GM12878 (cell line): ENCODE measurements around the gene ABCD3. TPM values are rescaled to one million over a fixed set of nuclear protein-coding genes. Genes with fewer than 3 reads are reported as not detected.

Experiments used
- ATAC-seq: fragments of 200-7000 bp; cut with Tn5 transposase; 3 replicates; pipeline ENCODE4 v1.9.1; 2020; ENCODE audit warnings: mild to moderate bottlenecking, moderate library complexity
- BruUV-seq: library from RNA; stranded (reverse); fragments of 400-500 nt; replicated peaks from 2 replicates; lab custom pipeline; 2021; lab: Mats Ljungman, UMichigan
- CTCF ChIA-PET: fragments of 300-600 bp; sonication (Branson Sonifier 250); formaldehyde crosslinking; extraction: SDS; loops from one replicate; lab custom pipeline; 2021; ENCODE audit warnings: inconsistent platforms; lab: Yijun Ruan, JAX
- POLR2A ChIA-PET: fragments of 350-600 bp; formaldehyde crosslinking; extraction: SDS; loops from one replicate; lab custom pipeline; 2021; ENCODE audit warnings: inconsistent platforms; lab: Charles Lee
- RAD21 ChIA-PET: fragments of 300-600 bp; sonication (Branson Sonifier 250); formaldehyde crosslinking; loops from one replicate; lab custom pipeline; 2023; ENCODE audit warnings: antibody characterized with exemption; ENCODE audit not compliant: unreplicated experiment; lab: Charles Lee
- SMC1A ChIA-PET: fragments of 300-600 bp; sonication (Branson Sonifier 250); formaldehyde crosslinking; loops from one replicate; lab custom pipeline; 2023; ENCODE audit not compliant: unreplicated experiment, uncharacterized antibody; lab: Charles Lee
- DNase-seq: peaks from one replicate; pipeline ENCODE4 v3.0.0-alpha.2; 2011; ENCODE audit warnings: low read depth, low spot score
- FAIRE-seq: peaks from 3 replicates; lab custom pipeline; 2011; peaks lifted over from hg19 to GRCh38; lab: Jason Lieb, UNC
- H2AFZ ChIP-seq: 2 replicates; pipeline ENCODE4 v1.6.0; 2011; ENCODE audit warnings: low read depth, low read length, control low read depth; ENCODE audit not compliant: control insufficient read depth
- H3K27ac ChIP-seq: 2 replicates; pipeline ENCODE4 v1.5.1; 2011; ENCODE audit warnings: control low read depth; ENCODE audit not compliant: control insufficient read depth, insufficient read depth
- H3K27me3 ChIP-seq, 2 experiments: replicated peaks in 1 of 2; 2 replicates each; pipeline versions ENCODE4 v1.6.0 to v1.6.1; 2011; ENCODE audit warnings: low read length in 1 of 2; ENCODE audit not compliant: control insufficient read depth in 2 of 2, insufficient read depth in 2 of 2
- H3K36me3 ChIP-seq, 2 experiments: 2 replicates each; pipeline ENCODE4 v1.5.1; 2011; ENCODE audit warnings: low read length in 1 of 2; ENCODE audit not compliant: control insufficient read depth in 2 of 2, insufficient read depth in 2 of 2
- H3K4me1 ChIP-seq: 2 replicates; pipeline ENCODE4 v1.6.1; 2011; ENCODE audit warnings: mild to moderate bottlenecking, low read length, moderate library complexity, mixed read lengths; ENCODE audit not compliant: control insufficient read depth, insufficient read depth
- H3K4me2 ChIP-seq: 2 replicates; pipeline ENCODE4 v1.6.0; 2011; ENCODE audit warnings: control low read depth; ENCODE audit not compliant: control insufficient read depth, insufficient read depth
- H3K4me3 ChIP-seq: fragments of 200-600 bp; sonication (generic); 2 replicates; pipeline ENCODE4 v1.5.1; 2016
- H3K79me2 ChIP-seq: 2 replicates; pipeline ENCODE4 v1.6.0; 2011; ENCODE audit warnings: low read length; ENCODE audit not compliant: control insufficient read depth, insufficient read depth
- H3K9ac ChIP-seq: 2 replicates; pipeline ENCODE4 v1.8.0; 2011; ENCODE audit warnings: low read length, control low read depth, mixed read lengths; ENCODE audit not compliant: control insufficient read depth, insufficient read depth
- H3K9me3 ChIP-seq: replicated peaks from 3 replicates; pipeline ENCODE4 v1.5.1; 2011; ENCODE audit warnings: mild to moderate bottlenecking, low read length; ENCODE audit not compliant: control insufficient read depth, insufficient read depth
- H4K20me1 ChIP-seq: 2 replicates; pipeline ENCODE4 v1.6.0; 2011; ENCODE audit not compliant: control insufficient read depth, insufficient read depth
- BMI1 ChIP-seq: fragments of 450-650 bp; IDR thresholded peaks from 2 replicates; pipeline ENCODE4 v1.6.1; 2016; ENCODE audit warnings: mild to moderate bottlenecking, moderate library complexity, borderline replicate concordance
- HSF1 ChIP-seq: fragments of 150-350 bp; IDR thresholded peaks from 2 replicates; pipeline ENCODE4 v1.6.1; 2014; ENCODE audit warnings: mild to moderate bottlenecking, low read depth, low read length
- NFYA ChIP-seq: IDR thresholded peaks from 2 replicates; pipeline ENCODE4 v1.6.1; 2011; ENCODE audit warnings: low read depth, mild to moderate bottlenecking, low read length, improper control_type of control experiment, borderline replicate concordance
- PAX5 ChIP-seq: IDR thresholded peaks from 2 replicates; pipeline ENCODE4 v1.6.1; 2011; ENCODE audit warnings: low read depth, low read length, borderline replicate concordance
- PAX8 ChIP-seq: fragments of 450-650 bp; IDR thresholded peaks from 2 replicates; pipeline ENCODE4 v1.6.1; 2017; ENCODE audit warnings: mild to moderate bottlenecking, moderate library complexity
- WGBS: methylation state at CpG from one replicate; pipeline ENCODE4 v1.1.6; 2016; ENCODE audit warnings: low lambda C conversion rate; ENCODE audit not compliant: insufficient replicate concordance, insufficient coverage; ENCODE audit errors: missing lambda C conversion rate; 5-methylcytosine and 5-hydroxymethylcytosine counted together
- in situ Hi-C: fragments of 300-500 bp; cut with MboI; formaldehyde crosslinking; loops from 9 replicates; pipeline ENCODE4 v1.14.3; 2018; ENCODE audit warnings: mixed read lengths
- intact Hi-C: fragments of 100-400 bp; cut with micrococcal nuclease; formaldehyde crosslinking; loops from one replicate; pipeline ENCODE4 v1.14.2; 2022; ENCODE audit not compliant: unreplicated experiment
- polyA plus RNA-seq, 11 experiments: library from polyadenylated mRNA; depleted of rRNA in 4 of 11; unstranded in 6 of 11; stranded (reverse) in 5 of 11; fragments of >200 nt; fragmentation: Nextera tagmentation in 4 of 11; fragmentation: Illumina TruSeq in 1 of 11; extraction: Ambion mirVana in 4 of 11; extraction: Trizol in 1 of 11; gene quantifications; 1 replicate in 1 of 11; 2 replicates in 10 of 11; pipeline versions ENCODE4 v1.2.1 to v1.2.3, GENCODE V29; 2011 to 2016; ENCODE audit warnings: inconsistent platforms in 2 of 11, missing spikeins in 2 of 11, low read depth in 1 of 11
- total RNA-seq, 4 experiments: library from RNA; depleted of rRNA in 3 of 4; stranded (reverse); fragments of >200 nt in 3 of 4; fragmentation: Illumina TruSeq in 1 of 4; extraction: Trizol in 1 of 4; gene quantifications; 2 replicates each; pipeline versions ENCODE4 v1.2.1 to v1.2.3, GENCODE V29; 2013 to 2021

Gene ABCD3
- total and polyA plus RNA-seq, 10 of the 15 experiments (the other 5 are each of a cell fraction or from before 2014, with no cell fraction given) = 15.1 to 40.2 (median 24.1) TPM

- H4K20me1 ChIP-seq = no peaks in the 10 kb centered on the region
- H3K9me3 ChIP-seq = no peaks in the 10 kb centered on the region
- H3K9ac ChIP-seq = no peak overlapping the region
- TF ChIP-seq BMI1 (no peak), NFYA (no peak), HSF1 (no peak), PAX8 (no peak), PAX5 (no peak)
- 43% methylated on average over 2 of the region's 2 CpGs for WGBS
- no peak overlapping the region for H3K27ac ChIP-seq
- H3K79me2 ChIP-seq = no peaks in the 10 kb centered on the region
- DNase-seq (no peak), FAIRE-seq (peak; percentile 56), ATAC-seq (no peak)
- no peak overlapping the region for H2AFZ ChIP-seq
- SMC1A ChIA-PET = interaction anchor here (0.6 to 1.0 kb wide), 3 partner anchors 9 to 340 kb away, joined by 3 to 4 read pairs (median 3); no protein-coding TSS in a partner anchor
- in situ Hi-C loops (no loop called here), intact Hi-C loops (no loop called here)
- H3K4me3 ChIP-seq = no peak overlapping the region
- no peaks in the 10 kb centered on the region for H3K4me1 ChIP-seq
- CTCF ChIA-PET = interaction anchor here (0.8 kb wide), 1 partner anchor 313 kb away, joined by 3 read pairs; no protein-coding TSS in a partner anchor
- H3K36me3 ChIP-seq = no peaks in the 10 kb centered on the region; a peak in 2 of 4 replicates
- BruUV-seq = no TSS peak
- POLR2A ChIA-PET = no interaction called here
- RAD21 ChIA-PET = no interaction called here
- no peak overlapping the region for H3K4me2 ChIP-seq
- no peaks in the 10 kb centered on the region for H3K27me3 ChIP-seq
Measured at GRCh38 chr1:94490556-94490955, 72.4 kb downstream of the ABCD3 start.
